HepG2 (cell line): ENCODE results near the gene XRCC1. TPM values are rescaled to one million over a fixed set of nuclear protein-coding genes. Genes with fewer than 3 reads are reported as not detected.

Source experiments
- AKAP8 ChIP-seq: sonication (generic); formaldehyde crosslinking; IDR thresholded peaks from 2 replicates; pipeline ENCODE4 v1.5.1; 2020; ENCODE audit warnings: mild to moderate bottlenecking, missing genetic modification reagents
- ARHGAP35 ChIP-seq: sonication (generic); formaldehyde crosslinking; IDR thresholded peaks from 2 replicates; pipeline ENCODE4 v1.9.0; 2022; ENCODE audit warnings: mild to moderate bottlenecking, inconsistent platforms, moderate library complexity, missing genetic modification reagents, borderline replicate concordance
- BRD4 ChIP-seq: sonication (generic); formaldehyde crosslinking; IDR thresholded peaks from 2 replicates; pipeline ENCODE4 v1.4.0; 2020; ENCODE audit warnings: missing genetic modification reagents
- CENPBD1 ChIP-seq: sonication (generic); formaldehyde crosslinking; IDR thresholded peaks from 2 replicates; pipeline ENCODE4 v1.8.0; 2022; ENCODE audit warnings: missing genetic modification reagents, low read depth, mild to moderate bottlenecking, borderline replicate concordance
- CHD4 ChIP-seq: fragments of 200-600 bp; sonication (generic); IDR thresholded peaks from 2 replicates; pipeline ENCODE4 v1.7.0; 2017; ENCODE audit warnings: mild to moderate bottlenecking, low read length, borderline replicate concordance
- ELF4 ChIP-seq: sonication (generic); formaldehyde crosslinking; IDR thresholded peaks from 2 replicates; pipeline ENCODE4 v1.5.0; 2020; ENCODE audit warnings: missing genetic modification reagents, mild to moderate bottlenecking, moderate library complexity, borderline replicate concordance
- EP300 ChIP-seq, 3 experiments: sonication (generic) in 1 of 3; formaldehyde crosslinking in 1 of 3; IDR thresholded peaks; 2 replicates each; pipeline versions ENCODE4 v1.5.1 to v1.6.1; 2011 to 2020; ENCODE audit warnings: low read depth in 2 of 3, low read length in 2 of 3, borderline replicate concordance in 1 of 3, improper control_type of control experiment in 1 of 3, mild to moderate bottlenecking in 1 of 3, missing genetic modification reagents in 1 of 3, moderate library complexity in 1 of 3
- ETS1 ChIP-seq: sonication (generic); formaldehyde crosslinking; IDR thresholded peaks from 2 replicates; pipeline ENCODE4 v1.4.0; 2020; ENCODE audit warnings: missing genetic modification reagents
- FOXC1 ChIP-seq: sonication (generic); formaldehyde crosslinking; IDR thresholded peaks from 2 replicates; pipeline ENCODE4 v1.8.0; 2022; ENCODE audit warnings: mild to moderate bottlenecking, missing genetic modification reagents, borderline replicate concordance
- HES4 ChIP-seq: sonication (generic); formaldehyde crosslinking; IDR thresholded peaks from 2 replicates; pipeline ENCODE4 v1.9.0; 2021; ENCODE audit warnings: mild to moderate bottlenecking, missing genetic modification reagents, borderline replicate concordance
- HOXA5 ChIP-seq: sonication (generic); formaldehyde crosslinking; IDR thresholded peaks from 2 replicates; pipeline ENCODE4 v1.4.0; 2020; ENCODE audit warnings: missing genetic modification reagents
- KDM5A ChIP-seq: fragments of 200-600 bp; sonication (generic); IDR thresholded peaks from 2 replicates; pipeline ENCODE4 v1.7.0; 2018; ENCODE audit warnings: antibody characterized with exemption, mild to moderate bottlenecking, low read length, borderline replicate concordance
- NFIC ChIP-seq: IDR thresholded peaks from 2 replicates; pipeline ENCODE4 v1.6.1; 2012; ENCODE audit warnings: mild to moderate bottlenecking, low read length, inconsistent platforms
- NR2F2 ChIP-seq: IDR thresholded peaks from 2 replicates; pipeline ENCODE4 v1.6.1; 2012; ENCODE audit warnings: low read depth, inconsistent platforms, borderline replicate concordance
- PAWR ChIP-seq: sonication (generic); formaldehyde crosslinking; IDR thresholded peaks from 2 replicates; pipeline ENCODE4 v1.4.0; 2020; ENCODE audit warnings: missing genetic modification reagents, mild to moderate bottlenecking, borderline replicate concordance
- PITX1 ChIP-seq: sonication (generic); formaldehyde crosslinking; IDR thresholded peaks from 2 replicates; pipeline ENCODE4 v1.5.1; 2020; ENCODE audit warnings: mild to moderate bottlenecking, missing genetic modification reagents
- POGZ ChIP-seq: sonication (generic); formaldehyde crosslinking; IDR thresholded peaks from 2 replicates; pipeline ENCODE4 v1.4.0; 2020; ENCODE audit warnings: mild to moderate bottlenecking, missing genetic modification reagents
- RAD51 ChIP-seq: fragments of 450-650 bp; IDR thresholded peaks from 2 replicates; pipeline ENCODE4 v1.6.1; 2016; ENCODE audit warnings: borderline replicate concordance
- RELA ChIP-seq: sonication (generic); formaldehyde crosslinking; IDR thresholded peaks from 2 replicates; pipeline ENCODE4 v1.4.0; 2020; ENCODE audit warnings: missing genetic modification reagents
- SNRNP70 ChIP-seq: fragments of 200-400 bp; formaldehyde crosslinking; IDR thresholded peaks from 2 replicates; pipeline ENCODE4 v1.6.1; 2017; ENCODE audit warnings: mild to moderate bottlenecking, low read depth, low read length, moderate library complexity
- SP5 ChIP-seq: IDR thresholded peaks from 2 replicates; pipeline ENCODE4 v1.6.1; 2016; ENCODE audit warnings: low read depth, borderline replicate concordance
- TBL1XR1 ChIP-seq: fragments of 150-350 bp; IDR thresholded peaks from 2 replicates; pipeline ENCODE4 v1.6.1; 2014; ENCODE audit warnings: borderline replicate concordance, low read length; ENCODE audit not compliant: partially characterized antibody
- TOPORS ChIP-seq: sonication (generic); formaldehyde crosslinking; IDR thresholded peaks from 2 replicates; pipeline ENCODE4 v1.8.0; 2023; ENCODE audit warnings: mild to moderate bottlenecking, missing genetic modification reagents
- U2AF1 ChIP-seq: fragments of 200-400 bp; formaldehyde crosslinking; optimal IDR thresholded peaks from 2 replicates; pipeline ENCODE3; 2017; ENCODE audit warnings: mild to moderate bottlenecking, low read depth, low read length
- ZBTB14 ChIP-seq: sonication (generic); formaldehyde crosslinking; IDR thresholded peaks from 2 replicates; pipeline ENCODE4 v1.4.0; 2020; ENCODE audit warnings: missing genetic modification reagents
- ZKSCAN1 ChIP-seq: fragments of 150-350 bp; IDR thresholded peaks from 2 replicates; pipeline ENCODE4 v1.6.1; 2014; ENCODE audit warnings: low read length
- ZNF235 ChIP-seq: sonication (generic); formaldehyde crosslinking; IDR thresholded peaks from 2 replicates; pipeline ENCODE4 v1.8.1; 2023; ENCODE audit warnings: mild to moderate bottlenecking, missing genetic modification reagents, borderline replicate concordance
- ZNF44 ChIP-seq: sonication (generic); formaldehyde crosslinking; IDR thresholded peaks from 2 replicates; pipeline ENCODE4 v1.5.1; 2020; ENCODE audit warnings: mild to moderate bottlenecking, missing genetic modification reagents
- ZNF678 ChIP-seq: sonication (generic); formaldehyde crosslinking; IDR thresholded peaks from 2 replicates; pipeline ENCODE4 v1.4.0; 2020; ENCODE audit warnings: mild to moderate bottlenecking, missing genetic modification reagents
- ZNF780A ChIP-seq: sonication (generic); formaldehyde crosslinking; IDR thresholded peaks from 2 replicates; pipeline ENCODE4 v1.8.0; 2022; ENCODE audit warnings: mild to moderate bottlenecking, missing genetic modification reagents, moderate library complexity
- polyA plus RNA-seq, 8 experiments: library from polyadenylated mRNA; depleted of rRNA in 3 of 8; stranded (reverse) in 7 of 8; unstranded in 1 of 8; fragments of >200 nt; fragmentation: Illumina TruSeq in 4 of 8; extraction: Trizol in 4 of 8; gene quantifications; 2 replicates each; pipeline versions ENCODE4 v1.2.1 to v1.2.3, GENCODE V29; 2011 to 2016; ENCODE audit warnings: low read depth in 4 of 8, missing spikeins in 1 of 8, mixed read lengths in 1 of 8; ENCODE audit not compliant: insufficient read depth in 1 of 8
- total RNA-seq, 5 experiments: library from RNA; depleted of rRNA; stranded (reverse); fragments of >200 nt; fragmentation: Illumina TruSeq; extraction: Trizol; gene quantifications; 2 replicates each; pipeline ENCODE4 v1.2.3, GENCODE V29; 2016; ENCODE audit warnings: low read depth in 1 of 5

Gene XRCC1
- total and polyA plus RNA-seq, 2 of the 13 experiments (the other 11 are each of a cell fraction or from before 2014, with no cell fraction given): 24.7 to 26.3 TPM

- TF ChIP-seq ZNF780A (no peak), RAD51 (no peak), PITX1 (CRISPR knock-in tag) (no peak), SP5 (CRISPR knock-in tag) (no peak), ETS1 (CRISPR knock-in tag) (no peak), ZNF235 (CRISPR knock-in tag) (no peak), RELA (CRISPR knock-in tag) (no peak), HOXA5 (CRISPR knock-in tag) (peak; percentile 54; the same call in 1 of the 2 replicates), U2AF1 (no peak), CHD4 (no peak), ARHGAP35 (CRISPR knock-in tag) (no peak), CENPBD1 (CRISPR knock-in tag) (no peak), BRD4 (CRISPR knock-in tag) (no peak), PAWR (CRISPR knock-in tag) (no peak), FOXC1 (no peak), EP300 (IDR thresholded peaks at IDR 0.05; ENCODE audit: low read depth in 2 of 2, low read length in 2 of 2) (0 out of 4 replicates have a peak, but pooled peaks of 1 of the 2 experiments have one; percentile 17), EP300 (CRISPR knock-in tag; IDR thresholded peaks at IDR 0.05; ENCODE audit: borderline replicate concordance) (no peak), NFIC (no peak), ZNF678 (CRISPR knock-in tag) (no peak), SNRNP70 (no peak), ZKSCAN1 (no peak), ELF4 (no peak), ZNF44 (no peak), HES4 (no peak), ZBTB14 (CRISPR knock-in tag) (no peak), TOPORS (CRISPR knock-in tag) (no peak), AKAP8 (CRISPR knock-in tag) (no peak), TBL1XR1 (no peak), KDM5A (peak; percentile 89), NR2F2 (no peak), POGZ (CRISPR knock-in tag) (no peak)
These were observed at the start of gene XRCC1, which contains the start of gene PINLYP (continued) for GRCh38 chr19:43575156-43575950.
